ENCODE results near the gene GORASP1. TPM values are rescaled to one million over a fixed set of nuclear protein-coding genes. Genes with fewer than 3 reads are reported as not detected.

The GORASP1 gene
- total and polyA plus RNA-seq, 2 of the 8 experiments (the other 6 are each of a cell fraction or from before 2014, with no cell fraction given), result 33.4 to 33.5 TPM

DNA sequence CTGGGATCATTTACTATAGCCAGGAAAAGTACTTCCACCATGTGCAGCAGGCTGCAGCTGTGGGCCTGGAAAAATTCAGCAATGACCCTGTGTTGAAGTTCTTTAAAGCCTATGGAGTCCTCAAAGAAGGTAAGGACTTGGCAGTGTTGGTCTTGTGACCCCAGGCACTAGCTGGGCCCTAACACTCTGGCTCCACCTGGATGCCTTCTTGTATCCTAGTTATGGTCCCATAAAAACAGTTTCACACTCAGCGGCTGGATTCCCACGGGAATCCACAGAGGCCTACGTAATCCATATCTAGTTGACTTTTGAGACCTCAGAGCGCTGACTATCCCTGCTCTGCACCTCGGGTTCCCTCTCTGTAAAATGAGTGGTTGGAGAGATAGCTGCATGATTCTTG, 1.7 kb upstream of the GORASP1 start:
- H3K27ac ChIP-seq (ENCODE audit: low read depth, low read length), result no peak overlapping the region
- H3K18ac ChIP-seq (ENCODE audit: extremely low read depth, low read length), result no peak overlapping the region
- no peak overlapping the region for H2BK15ac ChIP-seq (ENCODE audit: low read length)
- ChIA-PET POLR2A (ENCODE audit: partially characterized antibody) (interaction anchor here (1.6 kb wide), 1 partner anchor 55 kb away, joined by 3 read pairs; no protein-coding TSS in a partner anchor), CTCF (ENCODE audit: partially characterized antibody) (interaction anchor here (0.8 to 10.4 kb wide), 7 partner anchors 12 to 183 kb away, joined by 3 to 95 read pairs (median 4); no protein-coding TSS in a partner anchor)
- H4K5ac ChIP-seq (ENCODE audit: insufficient read length, low read depth, low read length), result no peak overlapping the region
- WGBS, 2 experiments (ENCODE audit: extremely low coverage in 1 of 2, insufficient coverage in 1 of 2, insufficient read length in 1 of 2, insufficient replicate concordance in 2 of 2, low coverage in 1 of 2, low lambda C conversion rate in 2 of 2, missing lambda C conversion rate in 1 of 2), result 80% methylated on average over 5 of the region's 5 CpGs; no CpG with 5 or more reads in 1 of the 2 experiments
- H3K36me3 ChIP-seq (ENCODE audit: control insufficient read depth in 2 of 4, insufficient read depth in 4 of 4, low read length in 3 of 4), result no peaks in the 10 kb centered on the region
- H2AFZ ChIP-seq (ENCODE audit: low read length), result no peak overlapping the region
- no peak overlapping the region; a peak in 1 of 4 replicates for H3K4me2 ChIP-seq (ENCODE audit: insufficient read depth in 1 of 2, low read depth in 2 of 2, low read length in 2 of 2)
- 0 out of 2 replicates have a peak, but pooled peaks cover 6% of the 10 kb centered on the region for H3K79me1 ChIP-seq (ENCODE audit: low read depth, low read length)
- TF ChIP-seq TAF1 (IDR thresholded peaks at IDR 0.05; ENCODE audit: low read depth, low read length) (no peak), E2F6 (IDR thresholded peaks at IDR 0.05) (no peak), CBX5 (IDR thresholded peaks at IDR 0.05; ENCODE audit: low read depth, low read length) (no peak), SIX5 (IDR thresholded peaks at IDR 0.05; ENCODE audit: low read depth, low read length) (no peak), JUND (IDR thresholded peaks at IDR 0.05; ENCODE audit: low read length) (no peak)
- TF ChIP-seq, protein P1, sequence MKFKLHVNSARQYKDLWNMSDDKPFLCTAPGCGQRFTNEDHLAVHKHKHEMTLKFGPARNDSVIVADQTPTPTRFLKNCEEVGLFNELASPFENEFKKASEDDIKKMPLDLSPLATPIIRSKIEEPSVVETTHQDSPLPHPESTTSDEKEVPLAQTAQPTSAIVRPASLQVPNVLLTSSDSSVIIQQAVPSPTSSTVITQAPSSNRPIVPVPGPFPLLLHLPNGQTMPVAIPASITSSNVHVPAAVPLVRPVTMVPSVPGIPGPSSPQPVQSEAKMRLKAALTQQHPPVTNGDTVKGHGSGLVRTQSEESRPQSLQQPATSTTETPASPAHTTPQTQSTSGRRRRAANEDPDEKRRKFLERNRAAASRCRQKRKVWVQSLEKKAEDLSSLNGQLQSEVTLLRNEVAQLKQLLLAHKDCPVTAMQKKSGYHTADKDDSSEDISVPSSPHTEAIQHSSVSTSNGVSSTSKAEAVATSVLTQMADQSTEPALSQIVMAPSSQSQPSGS (IDR thresholded peaks at IDR 0.05; ENCODE audit: low read length), result no peak
- no peaks in the 10 kb centered on the region; a peak in 1 of 7 replicates for H3K4me1 ChIP-seq (replicated peaks in 1 of 4; ENCODE audit: control insufficient read depth in 3 of 4, insufficient read depth in 4 of 4, low read length in 3 of 4)
- no peak overlapping the region for H4K91ac ChIP-seq (replicated peaks; ENCODE audit: insufficient read length, low read length)
- no peak overlapping the region for H3K4me3 ChIP-seq (ENCODE audit: extremely low read depth in 1 of 4, insufficient read depth in 2 of 4, low read depth in 3 of 4, low read length in 4 of 4)
- H3K79me2 ChIP-seq (ENCODE audit: control insufficient read depth in 1 of 2, insufficient read depth in 2 of 2, low read length in 2 of 2), result no peaks in the 10 kb centered on the region
- H2BK12ac ChIP-seq (ENCODE audit: low read depth, low read length), result no peak overlapping the region
- H3K9me3 ChIP-seq (ENCODE audit: insufficient read depth in 2 of 2, low read depth in 1 of 2, low read length in 1 of 2), result no peaks in the 10 kb centered on the region
- H2AK5ac ChIP-seq (ENCODE audit: low read depth, low read length), result no peak overlapping the region
- H3K4ac ChIP-seq (replicated peaks; ENCODE audit: insufficient read length, low read depth, low read length), result no peak overlapping the region
- H2BK120ac ChIP-seq (replicated peaks; ENCODE audit: low read depth, low read length), result no peak overlapping the region
- peaks cover 0 to 8% (median 3%) of the 10 kb centered on the region in 4 experiments; a peak in 2 of 7 replicates for H3K27me3 ChIP-seq (replicated peaks in 1 of 4; ENCODE audit: control insufficient read depth in 3 of 4, extremely low read depth in 1 of 4, insufficient read depth in 3 of 4, low read length in 3 of 4)
- no peak overlapping the region for H3K14ac ChIP-seq (ENCODE audit: insufficient read length)
- FAIRE-seq, result no peak
- H3K23ac ChIP-seq (ENCODE audit: insufficient read length), result no peak overlapping the region
- H3K9ac ChIP-seq (replicated peaks in 1 of 4; ENCODE audit: extremely low read depth in 1 of 4, low read depth in 3 of 4, low read length in 3 of 4), result no peak overlapping the region
- peaks cover 0 to 9% of the 10 kb centered on the region in 2 experiments for H4K20me1 ChIP-seq (replicated peaks in 1 of 2; ENCODE audit: control insufficient read depth in 1 of 2, insufficient read depth in 2 of 2, low read length in 2 of 2)
- DNase-seq (ENCODE audit: low read depth in 1 of 2, low spot score in 2 of 2), result no peak
- H2BK5ac ChIP-seq (ENCODE audit: low read depth, low read length), result no peak overlapping the region
- H3K23me2 ChIP-seq (ENCODE audit: low read depth, low read length), result peaks cover 12% of the 10 kb centered on the region; the same call in 1 of the 2 replicates
- no peak overlapping the region for H4K8ac ChIP-seq (ENCODE audit: extremely low read depth, insufficient read depth, low read length)
- H2BK20ac ChIP-seq (ENCODE audit: low read length), result no peak overlapping the region
- H3K56ac ChIP-seq (replicated peaks; ENCODE audit: insufficient read length, low read depth, low read length), result no peak overlapping the region

Data from H1 (cell line).